Measurements from ENCODE around the gene IL1B.

IL1B gene

GRCh38 chr2:112795774-112796173, 40.8 kb downstream of the IL1B start:
- TF ChIP-seq POLR2A (IDR thresholded peaks at IDR 0.05; ENCODE audit: low read depth, low read length): no peak
- DNase-seq (ENCODE audit: insufficient read length, low spot score): no peak
- FAIRE-seq: no peak

- FAIRE-seq (no peak), DNase-seq (ENCODE audit: insufficient read length, low spot score) (no peak)
Observed at GRCh38 chr2:112794841-112795240, 41.7 kb downstream of the IL1B start.

GRCh38 chr2:112794131-112794733, 42.3 kb downstream of the IL1B start:
- FAIRE-seq (peak; percentile 85), DNase-seq (ENCODE audit: insufficient read length, low spot score) (no peak)
- no peak for TF ChIP-seq POLR2A (IDR thresholded peaks at IDR 0.05; ENCODE audit: low read depth, low read length)

More at GRCh38 chr2:112794841-112795240, 41.7 kb downstream of the IL1B start:
- TF ChIP-seq POLR2A (IDR thresholded peaks at IDR 0.05; ENCODE audit: low read depth, low read length): no peak

- no peak for FAIRE-seq
- no peak for TF ChIP-seq POLR2A (IDR thresholded peaks at IDR 0.05; ENCODE audit: low read depth, low read length)
- DNase-seq (ENCODE audit: insufficient read length, low spot score): no peak
Observed at GRCh38 chr2:112793449-112793978, 43.1 kb downstream of the IL1B start.

GRCh38 chr2:112792419-112792818, 44.2 kb downstream of the IL1B start:
- DNase-seq (ENCODE audit: insufficient read length, low spot score) (no peak), FAIRE-seq (no peak)
- TF ChIP-seq POLR2A (IDR thresholded peaks at IDR 0.05; ENCODE audit: low read depth, low read length): no peak

GRCh38 chr2:112791693-112792230, 44.8 kb downstream of the IL1B start:
- TF ChIP-seq POLR2A (IDR thresholded peaks at IDR 0.05; ENCODE audit: low read depth, low read length): no peak

GRCh38 chr2:112791019-112791418, 45.6 kb downstream of the IL1B start:
- FAIRE-seq: no peak
- no peak for DNase-seq (ENCODE audit: insufficient read length, low spot score)
- no peak for TF ChIP-seq POLR2A (IDR thresholded peaks at IDR 0.05; ENCODE audit: low read depth, low read length)

More at GRCh38 chr2:112791693-112792230, 44.8 kb downstream of the IL1B start:
- FAIRE-seq: no peak
- no peak for DNase-seq (ENCODE audit: insufficient read length, low spot score)

GRCh38 chr2:112790305-112790704, 46.3 kb downstream of the IL1B start:
- no peak for DNase-seq (ENCODE audit: insufficient read length, low spot score)
- no peak for FAIRE-seq
- TF ChIP-seq POLR2A (IDR thresholded peaks at IDR 0.05; ENCODE audit: low read depth, low read length): no peak

GRCh38 chr2:112789186-112789585, 47.4 kb downstream of the IL1B start:
- DNase-seq (ENCODE audit: insufficient read length, low spot score): no peak
- no peak for FAIRE-seq
- TF ChIP-seq POLR2A (IDR thresholded peaks at IDR 0.05; ENCODE audit: low read depth, low read length): no peak

GRCh38 chr2:112788653-112789052, 47.9 kb downstream of the IL1B start:
- TF ChIP-seq POLR2A (IDR thresholded peaks at IDR 0.05; ENCODE audit: low read depth, low read length): no peak
- FAIRE-seq: no peak
- DNase-seq (ENCODE audit: insufficient read length, low spot score): no peak

GRCh38 chr2:112787729-112788393, 48.7 kb downstream of the IL1B start:
- TF ChIP-seq POLR2A (IDR thresholded peaks at IDR 0.05; ENCODE audit: low read depth, low read length): no peak
- DNase-seq (ENCODE audit: insufficient read length, low spot score): no peak
- no peak for FAIRE-seq

GRCh38 chr2:112787294-112787693, 49.3 kb downstream of the IL1B start:
- DNase-seq (ENCODE audit: insufficient read length, low spot score): no peak
- no peak for TF ChIP-seq POLR2A (IDR thresholded peaks at IDR 0.05; ENCODE audit: low read depth, low read length)
- no peak for FAIRE-seq

- no peak for TF ChIP-seq POLR2A (IDR thresholded peaks at IDR 0.05; ENCODE audit: low read depth, low read length)
- peak; percentile 54 for DNase-seq (ENCODE audit: insufficient read length, low spot score)
- FAIRE-seq: peak; percentile 98
Observed at GRCh38 chr2:112784199-112785189, 52.1 kb downstream of the IL1B start, which contains the start of gene IL1A. TSS of gene IL1A (minus strand) at chr2:112784493. CDS start at chr2:112783770, 723 bp downstream.

Measured in H54 (cell line).